ENCODE data around the gene CTNNBL1.

Gene CTNNBL1

GRCh38 chr20:37727957-37728634 is 34.3 kb downstream of the CTNNBL1 start:
- H3K4me3 ChIP-seq (ENCODE audit: low read depth, low read length) = no peak overlapping the region
- H3K9me3 ChIP-seq (ENCODE audit: control insufficient read depth, low read length) = no peaks in the 10 kb centered on the region
- H3K36me3 ChIP-seq (ENCODE audit: control insufficient read depth, insufficient read depth, low read length) = no peaks in the 10 kb centered on the region
- H3K27ac ChIP-seq = no peak overlapping the region
- peaks cover 6% of the 10 kb centered on the region for H3K79me2 ChIP-seq
- no peaks in the 10 kb centered on the region for H3K27me3 ChIP-seq (ENCODE audit: control insufficient read depth, insufficient read depth, low read length)
- no peak overlapping the region for H3K4me2 ChIP-seq (ENCODE audit: low read length)
- no peak overlapping the region for H3K9ac ChIP-seq
- no peak overlapping the region for H2AFZ ChIP-seq
- H3K4me1 ChIP-seq = no peaks in the 10 kb centered on the region
- TF ChIP-seq CTCF (IDR thresholded peaks at IDR 0.05) = no peak

DNA sequence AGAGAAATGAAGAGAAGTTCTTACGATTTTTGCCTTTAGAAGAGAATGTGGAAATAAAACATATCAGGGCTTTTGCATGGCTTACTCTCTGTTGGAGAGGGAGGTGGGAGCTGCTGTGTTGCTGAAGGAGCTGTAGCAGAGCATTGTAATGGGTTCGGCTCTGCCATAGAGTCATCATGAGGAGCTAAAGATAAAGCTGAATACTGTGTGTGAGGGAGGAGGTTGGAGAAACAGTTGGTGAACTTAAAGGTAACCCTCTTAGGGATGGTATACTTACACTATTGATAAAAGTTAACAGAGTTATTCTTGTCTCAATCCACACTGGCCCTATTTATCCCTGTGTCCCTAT is 34.8 kb downstream of the CTNNBL1 start:
- Histone ChIP-seq H3K36me3 (ENCODE audit: control insufficient read depth, insufficient read depth, low read length) (no peaks in the 10 kb centered on the region), H3K4me3 (ENCODE audit: low read depth, low read length) (no peak overlapping the region), H3K4me1 (no peaks in the 10 kb centered on the region), H3K27ac (no peak overlapping the region), H3K79me2 (peaks cover 6% of the 10 kb centered on the region), H2AFZ (no peak overlapping the region), H3K9me3 (ENCODE audit: control insufficient read depth, low read length) (no peaks in the 10 kb centered on the region), H3K27me3 (ENCODE audit: control insufficient read depth, insufficient read depth, low read length) (no peaks in the 10 kb centered on the region), H3K9ac (no peak overlapping the region), H3K4me2 (ENCODE audit: low read length) (no peak overlapping the region)
- no peak for TF ChIP-seq CTCF (IDR thresholded peaks at IDR 0.05)

GRCh38 chr20:37729452-37729851 is 35.6 kb downstream of the CTNNBL1 start:
- Histone ChIP-seq H3K4me2 (ENCODE audit: low read length) (no peak overlapping the region), H2AFZ (no peak overlapping the region), H3K27ac (no peak overlapping the region), H3K27me3 (ENCODE audit: control insufficient read depth, insufficient read depth, low read length) (no peaks in the 10 kb centered on the region), H3K79me2 (peaks cover 6% of the 10 kb centered on the region), H3K9me3 (ENCODE audit: control insufficient read depth, low read length) (no peaks in the 10 kb centered on the region), H3K4me1 (peaks cover 5% of the 10 kb centered on the region), H3K9ac (no peak overlapping the region), H3K36me3 (ENCODE audit: control insufficient read depth, insufficient read depth, low read length) (no peaks in the 10 kb centered on the region), H3K4me3 (ENCODE audit: low read depth, low read length) (no peak overlapping the region)
- TF ChIP-seq CTCF (IDR thresholded peaks at IDR 0.05) = no peak

GRCh38 chr20:37729909-37730308 is 36.1 kb downstream of the CTNNBL1 start:
- no peaks in the 10 kb centered on the region for H3K9me3 ChIP-seq (ENCODE audit: control insufficient read depth, low read length)
- H3K36me3 ChIP-seq (ENCODE audit: control insufficient read depth, insufficient read depth, low read length) = no peaks in the 10 kb centered on the region
- H2AFZ ChIP-seq = no peak overlapping the region
- no peaks in the 10 kb centered on the region for H3K27me3 ChIP-seq (ENCODE audit: control insufficient read depth, insufficient read depth, low read length)
- TF ChIP-seq CTCF (IDR thresholded peaks at IDR 0.05) = no peak
- H3K79me2 ChIP-seq = peaks cover 6% of the 10 kb centered on the region
- H3K9ac ChIP-seq = no peak overlapping the region
- peaks cover 8% of the 10 kb centered on the region for H3K4me1 ChIP-seq
- no peak overlapping the region for H3K4me2 ChIP-seq (ENCODE audit: low read length)
- H3K27ac ChIP-seq = no peak overlapping the region
- no peak overlapping the region for H3K4me3 ChIP-seq (ENCODE audit: low read depth, low read length)

DNA sequence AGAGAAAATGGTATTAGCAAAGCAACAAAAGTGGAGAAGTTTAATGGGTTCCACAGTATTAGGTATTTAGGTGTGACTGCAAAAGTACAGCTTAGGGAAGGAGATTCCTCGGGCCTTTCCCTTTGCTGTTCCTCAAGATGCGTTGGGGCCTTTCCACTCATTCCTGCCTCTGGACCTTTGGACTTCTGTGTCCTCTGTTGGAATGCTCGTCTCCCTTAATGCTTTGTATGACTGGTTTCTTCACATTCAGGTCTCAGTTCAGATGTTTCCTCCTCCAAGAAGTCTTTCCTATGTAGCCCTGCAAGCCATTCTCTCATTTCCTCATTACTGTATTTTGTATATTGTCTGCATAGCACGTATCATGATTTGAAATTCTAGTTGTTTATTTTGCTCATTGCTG is 39.6 kb downstream of the CTNNBL1 start:
- H3K4me1 ChIP-seq = peaks cover 8% of the 10 kb centered on the region
- H3K4me3 ChIP-seq (ENCODE audit: low read depth, low read length) = no peak overlapping the region
- TF ChIP-seq CTCF (IDR thresholded peaks at IDR 0.05) = no peak
- H3K27ac ChIP-seq = no peak overlapping the region
- H2AFZ ChIP-seq = no peak overlapping the region
- H3K4me2 ChIP-seq (ENCODE audit: low read length) = no peak overlapping the region
- no peaks in the 10 kb centered on the region for H3K27me3 ChIP-seq (ENCODE audit: control insufficient read depth, insufficient read depth, low read length)
- H3K9me3 ChIP-seq (ENCODE audit: control insufficient read depth, low read length) = no peaks in the 10 kb centered on the region
- H3K36me3 ChIP-seq (ENCODE audit: control insufficient read depth, insufficient read depth, low read length) = no peaks in the 10 kb centered on the region
- H3K9ac ChIP-seq = no peak overlapping the region
- H3K79me2 ChIP-seq = peaks cover 9% of the 10 kb centered on the region
